Hematopoietic multipotent progenitor cell treated with erythropoietin and hydrocortisone succinate and interleukin-3 and kit ligand, for 15 days (in vitro differentiated cells): Measurements from ENCODE around the gene SF3B3.
"Not testable (repeated sequence)": the region's sequence is repeated elsewhere in the genome, so short reads cannot be mapped to it uniquely, and the experiment has no call there.

ENCODE experiments used
- DNase-seq: peaks from one replicate; pipeline ENCODE4 v3.0.0-alpha.2; 2015; ENCODE audit warnings: low spot score

Gene SF3B3

DNA sequence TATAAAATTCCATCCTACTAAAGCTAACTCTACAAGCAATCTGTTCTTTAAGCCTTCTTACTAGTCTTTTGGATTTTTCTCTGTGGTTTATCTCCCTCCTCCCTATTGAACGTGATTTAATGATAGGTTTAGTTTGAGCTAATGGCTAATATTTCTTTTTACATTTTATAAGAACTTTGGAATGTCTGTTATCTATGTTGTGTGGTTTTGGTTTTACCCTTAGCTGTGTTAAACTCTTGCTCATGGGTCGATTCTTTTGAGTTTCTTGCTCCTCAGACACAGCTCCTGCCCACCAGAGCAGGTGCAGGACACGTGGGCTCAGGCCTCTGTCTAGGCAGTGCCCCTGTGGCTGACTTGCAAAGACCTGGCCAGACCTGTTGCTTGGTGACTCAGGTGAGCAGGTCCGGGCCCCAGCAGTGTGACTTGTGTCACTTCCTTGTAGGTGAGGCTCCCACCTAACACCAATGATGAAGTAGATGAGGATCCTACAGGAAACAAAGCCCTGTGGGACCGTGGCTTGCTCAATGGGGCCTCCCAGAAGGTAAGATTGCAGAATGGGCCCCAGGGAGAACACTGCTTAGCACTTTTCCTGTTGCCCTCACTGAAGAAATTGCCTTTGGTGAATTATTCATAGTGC is 45.1 kb downstream of the SF3B3 start:
- no peak for DNase-seq

DNA sequence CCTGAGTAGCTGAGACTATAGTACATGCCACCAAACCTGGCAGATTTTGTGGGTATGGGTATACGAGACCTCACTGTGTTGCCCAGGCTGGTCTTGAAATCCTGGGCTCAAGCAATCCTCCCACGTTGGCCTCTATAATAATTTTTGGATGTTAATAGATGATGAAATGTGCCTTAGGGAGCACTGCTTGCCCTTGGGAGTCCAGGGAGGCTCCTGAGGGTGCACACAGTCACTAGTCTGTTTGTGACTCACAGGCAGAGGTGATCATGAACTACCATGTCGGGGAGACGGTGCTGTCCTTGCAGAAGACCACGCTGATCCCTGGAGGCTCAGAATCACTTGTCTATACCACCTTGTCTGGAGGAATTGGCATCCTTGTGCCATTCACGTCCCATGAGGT is 46.1 kb downstream of the SF3B3 start:
- DNase-seq: no peak

DNA sequence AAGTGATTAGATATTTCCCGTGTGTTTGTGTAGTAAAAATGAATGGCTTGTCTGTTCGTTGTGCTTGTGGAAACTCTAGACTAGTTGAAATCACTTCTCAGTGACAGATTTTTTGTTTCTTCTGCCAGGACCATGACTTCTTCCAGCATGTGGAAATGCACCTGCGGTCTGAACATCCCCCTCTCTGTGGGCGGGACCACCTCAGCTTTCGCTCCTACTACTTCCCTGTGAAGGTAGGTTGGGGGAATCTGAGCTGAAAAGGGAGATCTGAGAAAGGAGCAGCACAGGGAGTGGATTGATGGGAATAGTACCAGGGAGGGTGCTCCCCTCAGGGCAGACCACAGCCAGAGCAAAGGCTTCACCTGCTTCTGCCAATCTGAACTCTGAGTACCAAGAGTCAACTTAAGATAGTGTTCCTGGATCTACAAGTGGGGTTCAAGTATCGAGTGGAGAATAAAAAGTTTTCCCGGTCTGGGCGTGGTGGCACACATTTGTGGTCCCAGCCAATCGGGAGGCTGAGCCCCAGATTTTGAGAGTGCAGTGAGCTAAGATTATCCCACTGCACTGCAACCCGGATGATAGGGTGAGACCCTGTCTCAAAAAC is 47.5 kb downstream of the SF3B3 start:
- no peak for DNase-seq

DNA sequence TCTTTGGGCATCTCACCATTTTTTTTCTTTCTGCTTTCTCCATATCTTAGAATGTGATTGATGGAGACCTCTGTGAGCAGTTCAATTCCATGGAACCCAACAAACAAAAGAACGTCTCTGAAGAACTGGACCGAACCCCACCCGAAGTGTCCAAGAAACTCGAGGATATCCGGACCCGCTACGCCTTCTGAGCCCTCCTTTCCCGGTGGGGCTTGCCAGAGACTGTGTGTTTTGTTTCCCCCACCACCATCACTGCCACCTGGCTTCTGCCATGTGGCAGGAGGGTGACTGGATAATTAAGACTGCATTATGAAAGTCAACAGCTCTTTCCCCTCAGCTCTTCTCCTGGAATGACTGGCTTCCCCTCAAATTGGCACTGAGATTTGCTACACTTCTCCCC is 48.0 kb downstream of the SF3B3 start:
- no peak for DNase-seq

DNA sequence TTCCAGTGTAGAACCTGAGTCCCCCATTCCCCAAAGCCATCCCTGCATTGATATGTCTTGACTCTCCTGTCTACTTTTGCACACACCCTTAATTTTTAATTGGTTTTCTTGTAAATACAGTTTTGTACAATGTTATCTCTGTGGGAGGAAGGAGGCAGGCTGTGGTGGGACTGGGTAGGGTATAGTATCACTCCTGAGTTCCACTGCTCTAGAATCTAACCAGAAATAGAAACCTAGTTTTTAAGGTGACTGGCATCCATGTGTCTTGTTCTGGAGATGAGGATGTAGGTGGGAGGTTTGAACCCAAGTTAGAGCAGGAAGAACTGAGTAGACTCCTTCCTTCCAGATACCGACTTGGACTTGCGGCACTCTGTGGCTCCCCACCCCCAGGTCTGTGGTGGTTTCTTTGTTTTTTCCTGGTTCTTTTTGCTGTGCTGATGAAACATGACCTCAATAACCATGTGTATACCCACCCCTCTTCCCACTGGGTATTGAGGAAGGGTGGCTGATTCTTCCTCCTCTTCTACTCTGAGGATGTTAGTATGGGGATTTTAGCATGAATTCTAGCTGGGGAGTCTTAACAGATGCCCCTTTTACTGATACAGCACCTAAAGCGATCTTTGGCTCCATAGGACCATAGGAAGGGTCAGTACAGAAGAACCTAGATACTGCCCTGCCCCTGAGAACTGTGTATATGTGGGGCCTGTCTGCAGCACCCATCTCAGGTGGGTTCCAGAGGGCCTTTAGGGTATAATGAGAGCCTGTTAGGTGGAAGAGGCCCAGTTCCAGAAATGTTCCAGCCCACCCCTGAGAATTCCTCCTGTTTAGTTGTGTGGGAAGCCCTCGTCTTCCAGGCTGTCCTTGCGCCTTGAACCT is 48.7 kb downstream of the SF3B3 start:
- DNase-seq: no peak

DNA sequence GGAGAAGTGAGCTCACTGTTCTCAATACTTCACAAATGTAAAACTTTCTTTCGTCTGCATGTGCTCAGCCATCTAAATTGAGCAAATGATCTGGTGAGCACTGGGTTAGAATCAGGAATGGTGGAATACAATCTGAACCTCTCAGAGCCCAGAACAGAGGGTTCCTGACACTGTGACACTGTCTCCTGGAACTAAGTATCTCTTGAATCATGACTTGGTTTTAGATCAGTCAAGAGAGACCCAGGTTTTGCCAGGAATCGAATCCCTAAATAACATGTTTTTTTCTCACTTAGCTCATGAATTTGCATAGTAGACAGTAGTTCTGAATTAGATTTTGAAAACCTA is 49.3 kb downstream of the SF3B3 start:
- no peak for DNase-seq

DNA sequence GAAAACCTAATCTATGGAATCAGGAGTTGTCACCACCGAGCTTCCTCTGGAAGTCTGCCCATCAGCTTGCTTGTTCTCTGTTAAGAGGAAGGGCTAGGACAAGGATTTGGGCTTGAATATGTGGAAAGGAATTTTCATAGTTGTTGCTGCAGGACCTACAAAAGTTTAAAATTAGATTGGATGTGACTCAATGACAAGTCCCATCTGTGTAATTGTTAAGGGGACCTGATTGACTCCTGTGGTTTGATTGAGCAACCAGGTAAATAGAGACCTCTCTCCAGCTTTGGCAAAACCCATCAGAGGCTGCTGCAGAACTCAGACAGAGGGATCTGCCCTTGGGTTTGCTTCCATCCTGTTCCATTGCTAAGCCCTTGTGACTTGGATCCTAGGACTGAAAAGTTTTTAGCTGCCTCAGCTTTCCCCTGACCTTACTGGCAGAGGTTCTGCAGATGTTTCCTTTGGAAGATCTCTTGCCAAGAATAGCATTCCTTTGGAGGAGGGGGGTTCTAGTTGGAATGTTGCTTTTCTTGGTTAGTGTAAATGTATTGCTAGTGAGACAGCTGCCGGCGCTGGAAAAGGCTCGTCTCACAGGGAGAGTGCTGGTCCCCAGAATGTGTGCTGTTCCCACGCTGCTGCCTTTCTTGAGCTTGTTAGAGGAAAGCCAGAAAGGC is 50.0 kb downstream of the SF3B3 start:
- no peak for DNase-seq

DNA sequence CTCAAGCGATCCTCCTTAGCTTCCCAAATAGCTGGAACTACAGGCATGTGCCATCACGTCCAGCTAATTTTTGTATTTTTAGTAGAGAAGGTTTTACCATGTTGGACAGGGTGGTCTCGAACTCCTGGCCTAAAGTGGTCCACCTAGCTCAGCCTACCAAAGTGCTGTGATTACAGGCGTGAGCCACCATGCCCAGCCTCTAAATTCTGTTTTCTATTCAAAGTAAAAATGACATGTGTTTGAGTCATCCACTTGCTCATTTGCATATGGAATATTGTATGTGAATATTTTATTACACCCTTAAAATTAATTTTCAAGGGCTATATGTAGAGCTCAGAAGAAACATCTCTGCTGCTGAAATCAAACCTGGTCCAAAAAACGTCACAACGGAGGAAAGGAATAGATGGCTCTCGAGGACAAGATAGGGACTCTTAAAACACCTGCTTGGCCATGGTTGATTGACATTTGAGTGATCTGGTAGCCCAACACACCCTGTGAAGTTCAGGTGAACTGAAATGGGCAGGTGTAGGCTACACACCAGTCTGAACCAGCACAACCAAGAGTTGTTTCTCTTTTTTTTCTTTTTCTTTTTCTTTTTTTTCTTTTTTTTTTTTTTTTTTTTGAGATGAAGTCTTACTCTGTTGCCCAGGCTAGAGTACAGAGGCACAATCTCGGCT is 51.1 kb downstream of the SF3B3 start:
- no peak for DNase-seq

DNA sequence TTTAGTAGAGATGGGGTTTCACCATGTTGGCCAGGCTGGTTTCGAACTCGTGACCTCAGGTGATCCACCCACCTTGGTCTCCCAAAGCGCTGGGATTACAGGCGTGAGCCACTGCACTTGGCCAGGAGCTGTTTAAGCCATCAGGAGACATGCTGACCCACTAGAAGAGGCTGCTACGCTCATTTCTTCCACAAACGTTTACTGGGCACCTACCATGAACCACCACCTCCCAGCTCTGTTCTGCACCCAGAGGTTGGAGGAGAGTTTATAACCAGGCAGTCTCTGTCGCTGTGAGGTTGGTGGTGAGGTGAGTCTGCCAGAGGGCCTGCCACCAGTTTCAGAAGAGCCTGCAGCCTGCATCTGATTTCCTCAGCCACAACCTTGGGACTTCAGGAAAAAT is 51.8 kb downstream of the SF3B3 start:
- no peak for DNase-seq

DNA sequence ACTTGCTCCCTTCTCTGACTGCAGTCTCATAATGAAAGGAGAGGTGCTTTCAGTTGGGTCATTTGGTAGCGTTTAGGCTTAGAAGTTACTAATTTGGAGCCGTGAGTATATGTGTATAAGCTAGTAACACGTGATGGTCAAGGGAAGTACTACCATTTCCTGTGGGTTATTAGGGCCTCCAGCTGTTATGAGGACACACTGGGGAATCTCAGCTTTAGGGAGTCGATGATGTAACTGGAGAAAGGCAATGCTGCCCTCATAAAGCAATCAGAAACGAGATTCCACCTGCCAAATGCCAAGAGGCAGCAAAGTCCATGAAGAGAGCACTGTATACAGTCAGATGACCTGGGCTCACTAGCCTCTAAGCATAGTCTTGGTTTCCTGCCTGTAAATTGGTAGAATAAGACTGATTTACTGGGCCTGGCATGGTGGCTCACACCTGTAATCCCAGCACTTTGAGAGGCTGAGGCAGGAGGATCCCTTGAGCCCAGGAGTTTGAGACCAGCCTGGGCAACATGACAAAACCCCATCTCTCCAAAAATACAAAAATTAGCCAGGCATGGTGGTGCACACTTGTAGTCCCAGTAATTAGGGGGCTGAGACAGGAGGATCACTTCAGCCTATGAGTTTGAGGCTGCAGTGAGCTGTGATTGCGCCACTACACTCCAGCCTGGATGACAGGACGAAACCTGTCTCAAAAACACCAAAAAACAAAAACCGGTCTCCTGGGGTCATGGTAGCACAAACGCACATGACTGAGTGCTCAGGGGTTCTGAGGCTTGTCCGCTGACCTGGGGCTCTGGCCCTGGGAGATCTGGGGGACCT is 53.0 kb downstream of the SF3B3 start:
- no peak for DNase-seq

DNA sequence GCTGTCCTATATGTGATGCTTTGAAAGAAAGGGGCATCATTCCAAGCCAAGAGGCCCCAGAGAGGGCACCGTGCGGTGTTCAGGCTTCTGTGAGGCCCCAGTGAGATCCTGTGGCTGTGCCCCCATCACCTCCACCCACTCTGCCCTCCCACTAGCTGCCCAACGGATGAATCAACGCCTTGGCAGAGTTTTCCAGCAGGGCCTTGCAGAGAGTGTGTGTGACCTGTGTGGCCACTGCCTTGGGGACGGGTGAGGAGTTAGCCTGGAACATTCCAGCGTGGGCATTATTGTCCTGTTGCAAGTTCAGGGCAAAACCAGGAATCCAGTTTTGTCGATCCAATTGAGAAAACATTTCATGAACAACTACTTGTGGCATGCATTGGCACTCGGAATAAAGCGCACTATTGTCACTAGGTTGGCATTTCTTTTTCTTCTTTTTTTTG is 53.7 kb downstream of the SF3B3 start:
- DNase-seq: no peak

DNA sequence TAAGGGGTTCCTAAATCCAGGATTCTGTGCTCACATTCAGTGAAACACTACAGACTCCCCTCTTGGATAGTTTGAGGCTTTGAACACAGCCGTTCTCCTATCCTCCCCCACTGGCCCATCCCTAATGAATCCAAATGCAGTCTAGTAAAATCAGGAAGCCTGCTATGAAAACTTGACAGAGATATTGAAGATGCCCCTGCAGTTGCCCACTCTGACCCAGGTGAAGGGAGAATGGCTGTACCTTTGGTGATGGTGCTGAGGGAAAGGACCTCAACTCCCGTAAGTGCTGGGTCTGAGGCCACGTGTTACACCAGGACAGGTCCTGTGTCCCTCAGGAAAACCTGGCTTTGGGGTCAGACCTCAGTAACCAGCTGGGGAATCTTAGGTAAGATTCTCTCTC is 54.4 kb downstream of the SF3B3 start:
- DNase-seq: no peak

DNA sequence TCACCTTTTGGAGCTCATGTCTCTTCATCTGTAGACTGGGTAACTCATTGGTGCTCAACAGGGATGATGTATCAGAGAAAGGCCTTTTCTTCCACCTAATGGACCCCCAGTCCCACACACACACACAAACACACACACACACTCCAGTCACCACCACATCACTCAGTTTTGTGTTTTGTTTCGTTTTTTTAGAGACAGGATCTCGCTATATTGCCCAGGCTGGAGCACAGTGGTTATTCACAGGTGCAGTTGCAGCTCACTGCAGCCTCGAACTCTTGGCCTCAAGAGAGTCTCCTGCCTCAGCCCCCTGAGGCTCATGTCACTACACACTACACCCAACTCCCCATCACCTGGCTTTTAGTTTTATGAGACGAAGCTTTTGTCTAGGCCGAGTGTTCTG is 55.6 kb downstream of the SF3B3 start:
- DNase-seq: no peak

DNA sequence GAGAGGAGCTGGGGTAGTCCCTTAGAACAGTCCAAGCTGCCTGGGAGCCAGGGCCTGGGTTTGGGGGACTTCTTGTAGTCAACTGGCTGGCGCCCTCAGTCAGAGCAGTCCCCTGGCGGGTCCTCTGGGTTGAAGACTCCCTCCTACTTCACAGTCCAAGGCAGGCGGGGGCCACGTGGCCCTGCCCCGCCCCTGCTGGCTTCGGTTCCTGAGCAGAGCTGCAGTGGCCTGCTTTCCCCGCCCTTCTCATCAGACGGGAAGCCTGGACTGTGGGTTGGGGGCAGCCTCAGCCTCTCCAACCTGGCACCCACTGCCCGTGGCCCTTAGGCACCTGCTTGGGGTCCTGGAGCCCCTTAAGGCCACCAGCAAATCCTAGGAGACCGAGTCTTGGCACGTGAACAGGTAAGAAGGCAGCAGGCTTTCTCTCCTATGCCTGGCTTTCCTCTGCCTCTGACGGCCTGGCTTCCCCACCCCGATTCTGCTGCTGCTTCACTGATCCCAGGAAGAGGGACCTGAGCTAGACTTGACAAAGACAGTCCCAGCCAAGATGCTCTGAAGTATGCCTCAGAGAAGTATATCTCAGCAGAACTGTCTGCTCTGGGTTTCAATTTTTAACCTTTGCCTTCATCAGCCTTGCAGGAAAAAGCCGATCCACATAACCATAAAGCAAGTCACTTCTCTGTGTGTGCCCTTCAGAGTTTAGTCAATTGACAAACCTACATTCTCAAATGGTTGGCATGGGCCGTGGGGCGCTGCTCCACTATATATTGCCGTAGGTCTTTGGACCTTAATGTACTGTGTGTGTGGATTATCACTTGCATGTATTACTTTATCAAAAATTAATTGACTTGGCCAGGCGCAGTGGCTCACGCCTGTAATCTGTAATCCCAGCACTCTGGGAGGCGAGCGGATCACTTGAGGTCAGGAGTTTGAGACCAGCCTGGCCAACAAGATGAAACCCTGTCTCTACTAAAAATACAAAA is 56.3 kb downstream of the SF3B3 start:
- DNase-seq: no peak

DNA sequence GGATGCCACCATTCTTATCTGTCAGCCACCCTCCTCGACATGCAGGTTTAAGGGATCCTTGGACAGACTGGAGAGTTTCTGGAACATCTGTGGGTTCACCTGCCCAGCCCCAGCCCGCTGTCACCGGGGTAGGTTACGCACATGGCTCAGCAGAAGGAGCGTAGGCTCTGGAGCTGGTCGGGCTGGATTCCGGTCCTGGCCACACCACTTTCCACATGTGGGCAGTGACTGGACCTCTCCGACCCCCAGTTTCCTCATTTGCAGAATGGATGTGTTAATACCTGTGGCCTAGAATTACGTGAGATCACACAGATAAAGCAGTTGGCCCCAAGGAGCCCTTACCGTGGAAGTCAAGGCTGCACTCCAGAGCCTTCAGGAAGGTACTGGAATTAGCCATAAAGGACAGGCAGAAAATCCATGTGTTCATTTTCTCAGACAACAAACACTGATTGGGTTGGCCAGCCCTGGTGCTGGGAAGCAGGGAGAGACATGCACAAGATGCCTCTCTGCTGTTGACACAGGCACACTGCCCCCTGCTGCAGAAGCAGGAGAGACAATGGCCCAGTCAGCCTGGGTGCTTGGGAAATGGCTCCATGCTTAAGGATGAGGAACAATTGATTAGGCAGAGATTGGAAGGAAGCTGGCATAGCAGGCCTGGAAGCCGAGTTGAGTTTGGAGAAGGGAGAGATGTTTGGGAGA is 58.8 kb downstream of the SF3B3 start:
- DNase-seq: no peak

DNA sequence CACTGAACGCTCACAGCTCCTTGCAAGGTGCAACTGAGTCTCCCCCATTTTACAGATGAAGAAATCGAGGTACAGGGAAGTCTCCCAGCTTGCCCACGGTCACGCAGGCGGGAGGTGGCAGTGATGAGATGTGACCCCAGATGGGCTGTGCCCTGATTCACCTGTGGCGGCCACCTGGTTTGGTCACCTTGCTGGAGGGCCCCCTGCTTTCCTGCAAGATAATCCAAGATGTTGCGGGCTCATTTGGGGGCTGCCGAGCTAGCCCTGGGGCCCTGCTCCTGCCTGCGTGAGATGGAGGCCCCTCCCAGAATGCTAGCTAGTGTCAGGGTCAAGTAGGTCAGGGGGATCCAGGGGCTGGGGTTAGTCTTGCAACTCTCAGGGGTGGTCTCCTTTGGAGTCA is 63.1 kb downstream of the SF3B3 start:
- no peak for DNase-seq

DNA sequence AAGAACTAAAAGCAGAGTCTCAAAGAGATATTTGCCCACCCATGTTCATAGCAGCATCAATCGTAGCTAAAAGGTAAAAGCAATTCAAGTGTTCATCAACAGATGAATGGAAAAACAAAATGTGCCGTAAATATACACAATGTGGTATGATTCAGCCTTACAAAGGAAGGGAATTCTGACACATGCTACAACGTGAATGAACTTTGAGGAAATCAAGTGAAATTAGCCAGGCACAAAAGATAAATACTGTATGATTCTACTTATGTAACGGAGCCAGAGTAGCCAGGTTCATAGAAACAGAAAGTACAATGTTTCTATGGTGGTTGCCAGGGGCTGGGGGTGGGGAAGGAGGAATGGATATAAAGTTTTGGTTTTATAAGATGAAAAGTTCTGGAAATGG is 64.9 kb downstream of the SF3B3 start:
- no peak for DNase-seq

DNA sequence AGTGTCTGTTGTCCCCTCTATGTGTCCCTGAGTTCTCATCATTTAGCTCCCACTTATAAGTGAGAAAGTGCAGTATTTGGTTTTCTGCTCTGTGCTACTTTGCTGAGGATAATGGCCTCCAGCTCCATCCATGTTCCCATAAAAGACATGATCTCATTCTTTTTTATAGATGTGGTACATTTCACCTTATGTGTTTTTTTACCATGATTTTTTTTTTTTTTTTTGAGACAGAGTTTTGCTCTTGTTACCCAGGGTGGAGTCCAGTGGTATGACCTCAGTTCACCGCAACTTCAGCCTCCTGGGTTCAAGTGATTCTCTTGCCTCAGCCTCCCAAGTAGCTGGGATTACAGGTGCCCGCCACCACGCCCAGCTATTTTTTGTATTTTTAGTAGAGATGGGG is 65.8 kb downstream of the SF3B3 start:
- not testable (repeated sequence) for DNase-seq

DNA sequence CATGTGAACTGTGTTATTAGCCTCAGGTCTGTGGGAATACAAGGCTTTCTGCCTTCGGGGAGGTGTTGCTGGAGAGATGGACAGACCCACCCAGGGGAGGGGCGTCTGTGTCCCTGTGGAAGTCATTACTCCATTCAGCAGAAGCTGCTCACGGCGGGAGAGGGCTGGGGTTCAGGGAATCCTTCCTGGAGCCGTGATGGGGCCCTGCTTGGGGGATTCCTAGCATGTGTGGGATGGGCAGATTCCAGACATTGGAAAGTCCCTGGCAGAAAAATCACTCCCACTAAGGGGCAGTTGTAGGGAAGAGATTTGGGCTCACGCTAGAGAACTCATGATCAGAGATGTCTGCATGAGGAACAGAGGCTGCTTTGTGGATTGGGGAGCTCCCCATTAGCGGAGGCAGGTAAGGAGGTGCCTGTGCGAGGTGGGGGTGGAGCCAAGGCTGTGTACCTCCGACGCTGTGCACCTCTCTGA is 66.4 kb downstream of the SF3B3 start:
- no peak for DNase-seq
